M059J (cell line): Measurements from ENCODE around the gene ZFPL1. TPM values are rescaled to one million over a fixed set of nuclear protein-coding genes. Genes with fewer than 3 reads are reported as not detected.

Experiments used
- DNase-seq: peaks from one replicate; pipeline ENCODE4 v3.0.0-alpha.2; 2012; ENCODE audit warnings: low read depth
- total RNA-seq: library from RNA; depleted of rRNA; stranded (reverse); fragments of >200 nt; shearing (Covaris generic); gene quantifications from 2 replicates; pipeline ENCODE4 v1.2.3, GENCODE V29; 2014

The ZFPL1 gene
- total RNA-seq, 1 experiment from 2014 or later: 96.0 TPM

DNA sequence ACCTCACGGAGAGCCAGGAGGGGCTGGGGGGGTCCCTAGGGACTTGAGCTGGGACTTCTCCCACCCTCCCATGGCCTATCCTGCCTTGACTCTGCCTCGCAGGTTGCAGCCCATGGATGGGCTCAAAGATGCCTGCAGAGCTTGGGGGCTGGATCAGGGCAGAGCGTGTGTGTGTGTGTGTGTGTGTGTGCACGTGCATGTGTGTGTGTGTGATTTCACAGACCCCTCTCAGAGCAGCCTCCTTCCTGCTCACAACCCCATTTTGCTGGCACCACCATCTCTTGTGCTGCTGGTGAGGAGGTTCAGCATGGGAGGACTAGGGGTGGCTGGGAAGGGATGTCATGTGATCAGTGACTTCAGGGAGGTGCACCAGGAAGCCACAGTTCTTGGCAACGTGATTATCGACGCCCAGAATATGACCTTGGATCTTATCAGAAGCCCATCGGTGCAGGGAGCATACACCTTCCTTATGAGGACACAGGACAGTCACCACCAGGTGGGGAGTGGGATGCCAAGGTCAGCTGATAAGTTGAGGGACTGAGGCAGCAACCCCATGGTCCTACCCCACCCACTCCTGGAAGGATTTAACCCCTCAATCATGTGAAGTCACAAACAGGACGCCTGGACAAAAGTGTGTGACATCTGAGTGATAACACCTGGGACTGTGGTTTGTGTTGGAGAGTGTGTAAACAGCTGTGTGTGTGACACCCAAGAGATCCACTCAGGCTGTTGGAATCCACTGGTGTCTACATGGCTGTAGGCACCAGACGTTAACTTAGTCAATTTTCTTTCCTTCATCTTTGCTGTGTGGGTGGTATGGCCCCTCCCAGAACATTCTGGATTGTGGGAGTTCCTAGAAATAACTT, 23.8 kb upstream of the ZFPL1 start:
- DNase-seq: no peak

DNA sequence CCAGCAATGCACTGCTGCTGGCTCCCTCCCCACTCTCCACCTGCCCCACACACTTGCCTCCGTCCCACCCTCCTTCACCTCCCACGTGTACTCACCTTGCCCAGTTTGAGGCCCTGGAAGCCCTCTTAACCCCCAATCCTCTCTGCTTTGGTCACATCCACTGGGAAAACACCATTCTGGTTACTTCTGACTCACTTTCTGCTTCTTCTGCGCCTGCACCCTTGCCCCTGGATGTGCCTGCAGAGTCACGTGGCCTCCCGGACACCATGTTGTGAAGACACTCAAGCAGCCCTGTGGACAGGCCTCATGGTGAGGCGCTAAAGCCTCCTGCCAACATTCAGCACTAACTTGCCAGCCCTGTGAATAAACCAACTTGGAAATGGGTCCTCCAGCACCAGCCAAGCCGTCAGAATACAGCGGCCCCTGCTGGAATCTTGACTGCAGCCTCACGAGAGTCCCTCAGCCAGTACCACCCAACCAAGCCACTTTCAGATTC, 23.1 kb upstream of the ZFPL1 start:
- DNase-seq: peak; percentile 35

DNA sequence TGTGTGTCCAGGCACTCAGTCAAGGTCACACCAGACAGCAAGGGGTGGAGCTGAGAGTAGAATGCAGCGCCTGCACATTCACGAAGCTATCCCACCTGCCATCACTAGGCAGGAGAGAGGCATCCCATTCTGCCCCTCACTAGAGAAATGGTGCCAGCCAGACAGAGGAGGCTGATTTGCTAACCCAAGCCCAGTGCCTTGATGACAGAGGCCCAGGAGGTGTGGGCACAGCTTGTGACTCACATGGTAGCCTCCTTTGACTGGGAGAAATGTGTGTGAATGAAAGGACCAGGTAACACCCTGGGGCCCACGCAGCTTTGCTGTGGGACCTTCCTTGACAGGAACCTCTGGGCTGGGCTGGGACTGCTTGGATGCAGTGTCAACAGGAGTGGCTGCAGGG, 20.5 kb upstream of the ZFPL1 start:
- DNase-seq: no peak

DNA sequence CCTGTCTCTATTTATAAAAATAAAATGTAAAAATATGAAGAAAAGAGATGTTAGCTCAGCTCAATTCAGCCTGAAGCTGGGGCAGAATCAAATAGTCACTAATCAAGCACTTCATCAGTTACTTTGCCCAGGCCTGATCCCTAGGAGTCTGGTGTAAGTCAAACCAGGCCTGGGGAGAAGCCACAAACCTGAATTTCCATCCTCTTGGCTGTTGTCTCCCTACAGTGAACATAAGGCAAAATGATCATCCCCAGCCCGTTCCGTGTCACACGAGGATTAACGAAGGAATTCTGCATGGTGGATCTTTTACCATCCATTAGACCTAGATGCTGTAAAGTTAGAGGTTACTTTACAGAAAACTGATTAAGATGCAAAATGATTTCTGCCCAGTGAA, 19.2 kb upstream of the ZFPL1 start:
- DNase-seq: no peak

DNA sequence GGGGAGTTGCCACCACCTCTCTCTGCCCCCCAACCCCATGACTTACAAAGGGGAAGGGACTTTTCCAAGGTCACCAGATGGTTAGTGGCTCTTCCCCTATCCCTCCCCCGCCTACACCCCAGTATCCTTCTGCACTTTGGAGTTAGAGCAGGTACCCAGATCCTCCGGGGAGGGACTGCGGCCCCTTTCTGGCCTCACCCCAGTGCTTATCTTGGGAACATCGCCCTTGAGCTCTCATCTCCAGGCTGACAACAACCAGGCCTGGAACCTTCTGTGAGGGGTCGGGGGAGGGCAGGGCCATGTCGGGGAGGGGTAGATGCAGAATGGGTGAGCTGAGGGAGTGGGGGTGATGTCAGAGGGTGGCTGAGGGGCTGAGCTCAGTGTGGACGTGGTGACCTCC, 18.2 kb upstream of the ZFPL1 start:
- DNase-seq: no peak

DNA sequence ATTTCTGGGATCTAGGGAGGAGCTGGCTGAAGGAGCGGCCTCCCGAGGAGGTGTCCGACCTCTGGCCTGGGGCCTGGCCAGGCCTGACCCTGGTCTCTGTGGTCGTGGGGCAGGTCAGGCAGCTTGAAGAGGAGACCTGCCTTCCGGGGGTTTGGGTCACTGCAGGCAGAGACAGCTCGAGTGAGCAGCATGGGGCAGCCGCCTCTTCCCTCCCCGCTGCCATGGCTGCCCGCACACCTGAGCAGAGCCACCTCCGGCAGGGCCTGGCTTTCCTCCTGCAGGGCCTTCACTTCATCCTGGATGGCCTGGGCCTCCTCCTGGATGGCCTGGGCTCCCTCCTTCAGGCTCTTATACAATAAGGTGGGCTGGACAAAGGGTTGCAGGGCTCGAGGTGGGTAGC, 17.7 kb upstream of the ZFPL1 start:
- no peak for DNase-seq

DNA sequence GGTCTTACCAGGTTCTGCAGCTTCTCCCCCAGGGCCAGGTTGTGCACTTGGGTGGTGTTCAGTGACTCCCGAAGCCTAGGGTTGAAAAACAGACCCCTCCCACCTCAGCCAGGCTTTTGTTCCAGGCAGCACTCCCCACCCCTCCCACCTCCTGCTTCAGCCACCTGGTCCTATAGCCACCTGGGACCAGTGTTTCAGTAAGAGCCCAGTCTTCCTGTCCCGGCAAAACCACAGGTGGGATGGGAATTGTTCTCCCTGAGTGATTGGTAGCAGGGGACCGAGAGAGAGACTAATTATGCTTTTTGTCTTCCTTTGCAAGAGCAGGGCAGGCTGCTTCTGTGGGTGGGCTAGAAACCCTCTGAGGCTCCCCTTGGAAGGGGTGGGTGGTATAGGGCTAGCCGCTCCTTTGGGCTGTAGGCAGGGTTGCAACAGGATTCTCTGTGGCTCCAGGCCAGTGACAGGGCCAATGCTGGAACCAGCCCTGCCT, 17.2 kb upstream of the ZFPL1 start:
- DNase-seq: no peak

DNA sequence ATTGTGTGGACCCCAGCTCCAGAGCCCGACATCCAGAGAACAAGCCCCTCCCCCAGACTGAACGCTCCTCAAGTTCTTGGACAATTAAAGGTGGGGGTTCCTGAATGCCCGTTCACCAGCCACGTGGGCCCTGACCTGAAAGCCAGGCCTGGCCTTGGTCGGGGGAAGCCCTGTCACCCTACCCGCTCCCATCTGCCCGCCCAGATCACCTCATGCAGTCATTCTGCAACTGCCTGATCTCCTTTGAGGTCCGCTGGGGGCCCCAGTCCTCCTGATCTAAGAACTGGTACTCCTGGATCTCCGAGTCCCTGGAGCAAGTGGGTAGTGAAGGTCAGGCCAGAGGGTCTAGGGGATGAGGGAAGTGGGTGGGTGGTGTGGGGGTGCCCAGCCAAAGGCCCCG, 16.6 kb upstream of the ZFPL1 start:
- no peak for DNase-seq

DNA sequence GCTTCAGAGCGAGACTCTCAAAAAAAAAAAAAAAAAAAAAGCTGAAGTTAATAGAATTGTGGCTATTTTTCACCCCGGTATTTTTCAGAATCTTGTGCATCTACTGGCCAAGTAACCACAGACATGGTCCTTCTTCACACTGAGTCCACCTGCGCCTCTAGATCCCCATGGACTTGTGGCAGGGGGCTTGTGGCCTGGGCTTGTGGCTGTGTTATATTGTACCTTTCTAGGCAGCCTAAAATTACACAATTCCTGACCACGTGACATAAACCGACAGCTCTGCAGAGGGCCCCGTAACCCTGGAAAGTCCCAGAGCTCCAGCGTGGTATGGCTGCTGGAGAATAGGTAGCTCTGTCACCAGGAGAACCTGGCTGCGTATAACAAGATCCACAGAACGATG, 14.8 kb upstream of the ZFPL1 start:
- no peak for DNase-seq

DNA sequence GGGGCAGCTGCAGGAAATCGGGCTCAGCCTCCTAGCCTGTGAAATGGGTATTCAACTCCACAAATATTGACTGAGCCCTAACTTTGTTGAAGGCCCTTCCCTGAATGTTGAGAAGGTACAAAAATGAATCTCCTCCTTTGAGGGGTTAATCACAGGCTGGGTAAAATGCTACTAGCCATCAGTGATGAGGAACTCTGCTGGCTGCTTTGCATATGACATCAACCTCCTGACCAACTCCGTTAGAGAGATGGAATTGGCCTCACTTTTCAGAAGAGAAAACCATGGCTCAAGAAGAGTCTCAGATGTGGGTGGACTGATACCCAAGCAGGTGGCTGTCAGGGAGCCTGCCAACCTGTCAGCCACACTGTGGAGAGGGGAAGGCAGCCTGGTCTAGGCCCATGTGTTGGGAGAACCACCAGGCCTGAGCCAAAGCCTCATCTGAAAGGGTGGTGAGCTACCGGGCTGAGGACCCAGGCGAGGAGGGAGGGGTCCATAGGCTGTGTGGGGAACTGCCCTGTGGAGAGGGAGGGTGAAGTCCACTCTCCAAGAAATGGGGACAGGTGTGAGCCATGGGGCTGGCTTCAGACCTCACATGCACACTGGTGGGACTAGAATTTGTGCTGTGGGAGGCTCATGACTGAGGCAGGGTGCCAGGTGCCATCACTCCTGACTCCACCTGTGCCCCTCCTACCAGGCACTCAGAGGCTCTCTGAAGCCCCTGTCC, 12.0 kb upstream of the ZFPL1 start:
- no peak for DNase-seq

DNA sequence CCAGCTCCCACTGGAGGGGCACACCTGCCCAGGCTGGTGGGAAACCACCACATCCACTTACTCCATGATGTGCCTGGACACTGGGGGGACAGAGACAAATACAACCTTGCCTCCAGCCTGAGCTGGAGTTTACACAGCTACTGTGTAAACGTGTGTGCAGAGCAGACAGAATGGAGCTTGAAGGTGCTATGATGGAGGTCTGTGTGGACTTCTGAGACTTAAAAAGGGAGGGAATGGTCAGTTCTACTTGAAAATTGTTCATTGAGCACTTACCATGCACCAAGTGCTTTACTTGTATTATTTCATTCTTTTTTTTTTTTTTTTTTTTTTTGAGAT, 11.4 kb upstream of the ZFPL1 start:
- no peak for DNase-seq

DNA sequence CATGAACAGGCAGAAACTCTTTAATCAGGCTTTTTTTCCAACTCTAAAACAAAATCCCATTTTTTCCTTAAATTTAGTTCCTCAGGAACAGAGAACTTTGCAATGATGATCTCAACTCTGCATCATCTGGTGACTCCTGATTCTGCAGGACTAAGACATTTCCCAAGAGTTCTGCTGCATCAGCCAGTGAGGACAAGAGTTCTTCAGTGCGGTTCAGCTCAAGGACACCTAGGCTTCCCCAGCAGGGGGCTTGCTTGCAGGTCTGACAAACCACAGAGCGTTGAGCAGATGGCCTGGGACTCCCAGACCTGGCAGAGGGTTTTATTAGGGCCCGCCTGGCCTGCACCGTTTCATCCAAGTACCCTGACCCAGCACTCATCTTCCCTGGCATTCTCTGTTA, 6.6 kb upstream of the ZFPL1 start:
- DNase-seq: peak; percentile 29

DNA sequence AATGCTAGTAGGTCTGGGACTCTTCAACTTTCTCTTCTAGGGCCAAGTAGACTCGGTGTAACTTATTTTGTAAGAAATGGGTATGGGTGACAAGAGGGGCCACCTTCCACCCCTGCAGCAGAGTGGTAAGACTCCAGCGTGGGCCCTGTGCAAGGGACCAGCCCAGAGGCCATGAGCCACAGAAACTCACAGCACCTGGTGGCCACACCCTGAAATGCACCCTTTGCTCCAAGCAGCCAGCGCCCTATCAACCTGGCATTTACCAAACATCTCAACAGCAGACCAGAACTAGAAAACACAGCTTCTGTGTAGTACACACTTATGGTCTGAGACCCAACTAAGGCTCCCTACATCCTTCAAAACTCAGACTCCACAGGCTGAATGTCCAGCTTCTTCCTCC, 5.9 kb upstream of the ZFPL1 start:
- DNase-seq: peak; percentile 47

DNA sequence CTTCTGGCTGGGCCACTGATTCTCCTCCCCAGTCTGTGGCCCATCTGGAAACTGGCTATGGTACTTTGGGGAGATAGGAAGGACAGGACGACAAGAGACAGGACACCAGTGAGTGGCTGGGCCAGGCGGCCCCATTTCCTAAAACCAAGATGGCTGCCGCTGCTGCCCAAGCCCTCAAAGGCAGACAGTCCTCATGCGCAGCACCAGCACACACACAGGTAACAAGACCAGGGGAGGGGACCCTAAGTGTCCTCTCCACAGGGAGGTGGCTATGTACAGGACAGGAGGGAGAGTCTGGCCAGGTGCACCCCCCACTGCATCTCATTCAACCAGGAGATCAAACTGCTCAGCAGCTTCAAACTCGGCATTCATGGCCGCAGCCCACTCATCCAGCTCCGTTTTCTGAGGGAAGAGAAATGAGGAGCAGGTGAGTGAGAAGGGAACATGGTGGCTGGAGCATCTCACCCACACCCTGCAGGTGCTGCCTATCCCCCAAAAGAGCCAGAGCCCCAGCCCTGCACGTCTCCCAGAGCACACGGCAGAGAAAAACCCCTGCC, 5.2 kb upstream of the ZFPL1 start:
- no peak for DNase-seq

DNA sequence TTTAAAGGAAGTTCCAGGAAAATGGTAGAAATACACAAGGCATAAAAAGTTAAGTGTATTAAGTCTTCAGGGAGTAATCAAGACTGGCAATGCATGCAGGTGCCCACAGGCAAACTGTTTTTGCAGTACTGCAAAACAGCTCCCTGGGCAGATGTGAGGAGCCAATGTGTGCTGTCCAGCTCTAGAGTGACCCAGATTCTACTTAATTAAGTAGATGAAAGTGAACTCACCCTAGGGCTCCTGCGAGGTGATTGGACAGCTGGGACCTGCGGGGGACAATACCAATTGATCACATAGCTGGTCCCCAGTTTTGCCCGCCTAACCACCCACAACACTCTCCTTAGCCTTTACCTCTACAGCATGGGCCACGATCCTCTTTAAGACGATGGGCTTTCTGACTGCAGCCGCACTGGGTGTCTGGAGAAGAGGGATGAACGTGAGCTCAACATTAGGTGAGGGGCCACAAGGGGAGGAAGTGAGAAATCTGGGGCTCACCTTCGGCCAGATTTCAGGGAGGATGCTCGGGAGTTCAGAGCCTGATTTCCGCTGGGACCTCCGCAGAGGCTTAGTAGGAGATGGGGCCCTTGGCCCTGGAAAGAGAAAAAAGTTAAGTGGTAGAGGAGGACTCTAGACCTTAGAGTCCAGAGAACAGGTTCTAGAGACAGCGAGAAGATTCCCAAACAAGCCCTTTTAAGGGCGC, 738 bp upstream of the ZFPL1 start:
- peak; percentile 15 for DNase-seq

DNA sequence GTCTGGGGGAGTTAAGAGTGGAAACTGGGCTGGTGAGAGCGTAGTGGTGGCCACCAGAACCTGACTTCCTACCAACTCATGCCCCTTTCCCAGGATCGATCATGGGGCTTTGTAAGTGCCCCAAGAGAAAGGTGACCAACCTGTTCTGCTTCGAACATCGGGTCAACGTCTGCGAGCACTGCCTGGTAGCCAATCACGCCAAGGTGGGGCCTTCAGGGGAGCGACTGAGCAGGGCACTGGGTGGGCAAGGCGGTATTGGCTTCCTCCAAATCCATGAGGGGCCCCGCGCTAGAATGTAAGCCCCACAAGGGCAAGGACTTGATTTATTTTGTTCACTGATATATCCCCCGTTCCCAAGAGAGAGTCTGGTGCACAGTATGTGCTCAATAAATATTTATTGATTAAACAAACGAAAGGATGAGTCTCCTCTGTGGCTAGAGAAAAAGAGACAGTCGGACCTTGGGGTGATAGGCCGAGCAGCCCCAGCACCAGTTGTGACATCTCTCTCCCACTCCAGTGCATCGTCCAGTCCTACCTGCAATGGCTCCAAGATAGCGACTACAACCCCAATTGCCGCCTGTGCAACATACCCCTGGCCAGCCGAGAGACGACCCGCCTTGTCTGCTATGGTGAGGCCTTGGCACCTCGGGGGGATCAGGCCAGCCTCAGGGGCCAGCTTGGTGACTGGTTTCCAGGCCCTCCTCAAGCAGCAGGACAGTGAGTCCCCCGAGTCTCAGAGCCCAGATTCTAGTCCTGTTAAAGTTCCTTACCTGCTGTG, 765 bp downstream of the ZFPL1 start:
- DNase-seq: no peak

DNA sequence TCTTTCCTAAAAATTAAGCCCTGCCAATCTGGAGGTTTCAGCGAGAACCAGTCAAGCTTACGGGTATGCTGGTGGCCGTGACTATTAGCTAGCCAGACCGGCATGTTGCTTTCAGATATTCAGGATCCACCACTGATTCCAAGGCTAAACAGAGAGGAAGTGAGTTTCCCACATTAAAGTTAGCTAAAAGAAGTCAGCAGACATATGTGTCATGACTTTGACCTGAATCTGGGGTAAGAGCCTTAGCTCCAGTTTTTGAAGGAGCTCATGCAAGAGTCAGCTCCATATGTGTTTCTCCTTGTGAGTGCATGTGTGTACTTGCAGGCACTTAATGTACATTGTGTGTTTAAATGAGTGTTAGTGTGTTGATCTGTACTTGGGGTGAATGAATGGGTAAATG, 1.4 kb downstream of the ZFPL1 start:
- DNase-seq: no peak

DNA sequence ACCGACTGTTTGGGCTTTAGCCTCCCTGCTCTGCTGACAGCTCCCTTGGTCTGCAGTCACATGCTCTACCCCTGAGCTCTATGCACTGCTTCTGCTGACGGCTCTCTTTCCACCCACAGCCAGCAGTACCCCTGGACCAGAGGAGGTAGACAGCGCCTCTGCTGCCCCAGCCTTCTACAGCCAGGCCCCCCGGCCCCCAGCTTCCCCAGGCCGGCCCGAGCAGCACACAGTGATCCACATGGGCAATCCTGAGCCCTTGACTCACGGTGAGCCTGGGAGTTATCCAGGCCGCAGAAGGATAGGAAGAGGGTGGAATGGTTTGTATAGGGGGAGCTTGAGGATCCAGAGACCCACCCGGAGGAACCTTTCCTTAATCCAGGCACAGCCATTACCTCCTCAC, 2.8 kb downstream of the ZFPL1 start:
- DNase-seq: no peak

DNA sequence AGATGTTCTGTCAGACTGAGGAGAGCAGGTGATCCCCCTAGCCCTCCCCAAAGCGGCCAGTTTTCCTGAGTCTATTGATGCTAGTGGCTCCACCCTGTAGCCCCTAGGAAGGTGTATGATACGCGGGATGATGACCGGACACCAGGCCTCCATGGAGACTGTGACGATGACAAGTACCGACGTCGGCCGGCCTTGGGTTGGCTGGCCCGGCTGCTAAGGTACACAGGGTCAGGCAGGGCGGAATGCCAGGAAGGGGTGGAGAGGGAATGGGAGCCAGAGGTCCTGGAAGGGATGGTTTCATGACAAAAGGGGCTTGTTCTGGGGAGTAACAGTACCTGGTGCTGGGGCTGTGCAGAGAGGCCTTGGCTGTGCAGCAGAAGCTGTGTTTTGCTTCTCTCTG, 3.2 kb downstream of the ZFPL1 start:
- no peak for DNase-seq

DNA sequence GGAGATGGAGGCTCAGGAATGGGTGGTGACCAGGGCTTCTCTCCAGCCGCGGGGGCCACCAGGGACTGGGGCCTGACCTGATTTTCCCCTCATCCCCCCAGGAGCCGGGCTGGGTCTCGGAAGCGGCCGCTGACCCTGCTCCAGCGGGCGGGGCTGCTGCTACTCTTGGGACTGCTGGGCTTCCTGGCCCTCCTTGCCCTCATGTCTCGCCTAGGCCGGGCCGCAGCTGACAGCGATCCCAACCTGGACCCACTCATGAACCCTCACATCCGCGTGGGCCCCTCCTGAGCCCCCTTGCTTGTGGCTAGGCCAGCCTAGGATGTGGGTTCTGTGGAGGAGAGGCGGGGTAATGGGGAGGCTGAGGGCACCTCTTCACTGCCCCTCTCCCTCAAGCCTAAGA, 3.8 kb downstream of the ZFPL1 start:
- no peak for DNase-seq

DNA sequence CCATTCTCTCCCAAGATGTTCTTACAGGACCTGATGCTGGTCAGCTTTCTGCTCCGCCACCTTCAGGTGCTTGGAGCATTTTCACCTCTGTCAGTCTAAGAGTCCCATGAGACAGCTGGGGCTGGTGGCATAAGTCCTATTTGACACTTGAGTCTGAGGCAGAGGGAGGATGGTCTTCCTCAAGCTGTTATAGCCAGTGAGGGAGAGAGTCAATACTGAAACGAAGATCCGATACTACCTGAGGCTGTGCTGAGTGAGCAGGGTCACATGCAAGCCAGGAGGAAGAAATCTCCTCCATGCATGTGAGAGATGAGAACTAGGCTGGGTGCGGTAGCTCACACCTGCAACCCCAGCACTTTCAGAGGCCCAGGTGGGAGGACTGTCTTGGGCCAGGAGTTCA, 5.6 kb downstream of the ZFPL1 start:
- DNase-seq: no peak
